Measurements from ENCODE around the gene FAM184A.

DNA sequence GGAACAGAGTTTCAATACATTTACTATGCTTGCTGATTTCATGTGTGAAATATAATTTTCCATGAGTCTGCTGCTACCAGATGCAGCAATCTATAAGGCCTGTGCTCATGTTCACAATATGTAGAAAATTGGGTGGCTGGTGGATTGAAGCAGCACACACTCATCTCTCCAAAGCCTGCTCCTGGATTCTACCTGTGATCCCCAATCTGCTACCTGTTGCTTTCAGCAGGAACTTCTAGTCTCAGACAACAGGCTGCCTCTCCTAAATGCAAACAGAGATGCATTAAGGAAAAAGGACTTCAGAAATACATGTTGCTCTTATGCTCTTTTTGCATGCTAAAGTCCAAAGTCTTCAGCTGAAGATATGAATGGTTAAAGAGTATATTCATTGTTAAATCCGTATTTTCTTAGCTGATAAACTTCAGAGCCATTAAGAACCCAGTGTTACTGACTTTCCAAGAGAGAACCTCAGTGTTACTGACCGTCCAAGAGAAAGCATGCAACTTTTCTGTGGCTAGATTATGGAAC is 112.6 kb downstream of the FAM184A start:
- no peak for TF ChIP-seq EZH2phosphoT487 (IDR thresholded peaks at IDR 0.05; ENCODE audit: insufficient read depth, low read depth)
- no peak for TF ChIP-seq EZH2 (IDR thresholded peaks at IDR 0.05; ENCODE audit: insufficient read depth, poor library complexity, severe bottlenecking)

Data from GM23248 (cell line).